ENCODE measurements around the gene TMCC1. TPM values are rescaled to one million over a fixed set of nuclear protein-coding genes. Genes with fewer than 3 reads are reported as not detected.
"Not testable (repeated sequence)": the region's sequence is repeated elsewhere in the genome, so short reads cannot be mapped to it uniquely, and the experiment has no call there.

TMCC1 gene
- polyA plus RNA-seq, 3 donors, result 22.8 to 24.6 (median 23.5) TPM

DNA sequence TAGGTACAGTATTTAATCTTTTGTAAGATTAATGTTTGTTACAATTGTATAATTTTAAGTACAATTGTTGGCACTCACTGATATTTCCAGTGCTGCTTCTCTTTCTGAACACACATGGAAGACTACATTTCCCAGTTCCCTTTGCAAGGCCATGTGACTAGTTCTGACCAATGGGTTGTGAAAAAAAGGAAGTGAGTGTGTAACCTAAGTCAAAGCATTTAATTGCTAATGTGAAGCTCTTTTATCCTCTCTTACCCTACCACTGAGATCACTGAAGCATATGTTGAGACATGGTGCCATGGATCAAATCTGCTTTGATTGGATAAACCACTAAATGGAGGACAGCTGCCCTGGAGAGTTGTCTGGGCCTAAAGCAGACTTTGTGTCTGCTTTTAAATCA, 203.1 kb downstream of the TMCC1 start:
- DNase-seq (ENCODE audit: low read depth in 3 of 3, low spot score in 2 of 3), result peak in 1 of 3 donors; percentile 43

DNA sequence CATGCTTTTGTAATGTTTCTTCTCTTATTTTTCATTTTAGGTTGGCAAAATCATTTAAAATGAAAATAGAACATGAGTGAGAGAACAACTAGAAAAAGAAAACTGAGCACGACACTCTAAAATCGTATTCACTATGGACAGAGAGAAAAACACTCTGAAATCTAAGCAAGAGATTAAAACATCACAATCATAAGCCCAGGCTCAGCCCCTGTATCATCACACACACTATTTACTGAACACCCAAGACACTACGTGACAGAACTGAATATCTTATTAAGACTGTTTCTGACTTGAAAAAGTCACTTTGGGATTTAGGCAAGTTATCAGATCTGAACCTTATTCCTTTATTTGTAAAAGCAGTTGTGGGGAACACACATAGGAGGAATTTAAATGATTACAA, 204.5 kb downstream of the TMCC1 start:
- DNase-seq (ENCODE audit: low read depth in 3 of 3, low spot score in 2 of 3), result no peak

DNA sequence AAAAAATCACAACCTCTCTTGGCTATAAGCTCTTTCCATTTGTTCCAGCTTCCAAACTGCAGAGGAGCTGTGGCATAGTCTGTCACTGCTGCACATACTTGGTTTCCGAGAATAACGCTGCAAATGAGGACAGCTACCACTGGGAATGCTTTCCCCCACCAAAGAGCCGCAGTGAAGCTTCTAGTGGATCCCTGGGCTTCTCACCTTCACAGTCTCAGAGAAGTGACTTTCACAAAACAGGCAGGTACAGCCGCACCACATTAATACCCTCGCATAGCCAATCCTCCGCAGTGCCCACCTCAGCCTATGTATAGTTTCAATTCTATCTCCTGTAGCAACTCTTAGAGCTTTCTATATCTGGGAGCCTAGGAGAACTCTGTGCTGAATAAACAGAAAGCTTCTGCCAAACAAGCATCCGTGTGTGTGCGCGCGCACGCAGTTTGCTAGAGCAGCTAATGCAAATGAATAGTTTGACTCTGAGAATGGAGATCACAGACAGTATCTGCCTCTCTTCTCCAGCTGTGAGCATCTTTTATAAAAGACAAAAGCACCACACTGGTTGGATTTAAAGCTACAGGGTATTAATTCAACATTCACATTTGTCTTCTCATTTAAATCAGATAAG, 205.1 kb downstream of the TMCC1 start:
- peak in 1 of 3 donors; percentile 38 for DNase-seq (ENCODE audit: low read depth in 3 of 3, low spot score in 2 of 3)

DNA sequence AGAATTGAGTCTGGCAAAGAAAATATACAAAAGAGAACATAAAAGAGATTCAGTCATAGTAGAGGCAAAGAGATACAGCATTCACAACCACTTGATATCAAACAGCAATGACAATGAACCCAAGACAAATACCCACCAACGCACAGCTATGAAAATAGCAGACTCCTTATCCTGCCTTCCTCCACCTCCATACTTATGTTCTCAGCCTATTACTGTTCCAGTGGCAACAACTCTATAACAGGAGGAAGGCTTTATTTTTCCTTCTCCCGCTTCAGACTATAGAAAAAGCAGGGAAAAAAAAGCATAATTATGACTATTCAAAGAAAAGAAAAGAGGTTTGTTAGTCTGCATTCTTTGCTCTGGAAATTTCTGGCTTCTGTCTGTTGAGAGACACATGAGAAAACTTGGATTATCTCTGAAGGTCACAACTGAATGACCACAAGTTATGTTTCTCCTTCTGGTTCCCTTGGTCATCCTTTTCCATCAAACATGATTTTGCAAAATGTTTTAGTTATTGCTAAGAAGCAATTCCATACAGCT, 205.9 kb downstream of the TMCC1 start:
- DNase-seq (ENCODE audit: low read depth in 3 of 3, low spot score in 2 of 3), result no peak

DNA sequence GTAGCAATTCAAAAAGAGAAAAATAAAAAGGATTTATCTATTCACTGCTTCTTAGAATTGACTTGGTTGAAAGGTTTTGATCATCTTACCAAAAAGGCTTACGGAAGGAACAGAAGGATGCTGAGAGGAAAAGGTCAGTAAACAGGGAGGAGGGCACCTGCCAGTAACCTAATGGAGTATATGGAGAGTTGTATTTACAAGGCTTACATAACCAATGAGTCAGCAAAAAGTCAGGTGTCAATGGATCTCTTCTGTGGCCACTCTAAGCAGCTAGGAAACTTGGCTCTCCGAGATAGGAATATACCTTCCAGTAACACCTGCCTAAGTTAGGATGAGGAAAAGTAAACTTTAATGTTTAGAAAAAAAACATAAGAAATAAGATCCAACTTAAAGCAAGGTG, 206.6 kb downstream of the TMCC1 start:
- DNase-seq (ENCODE audit: low read depth in 3 of 3, low spot score in 2 of 3), result no peak

DNA sequence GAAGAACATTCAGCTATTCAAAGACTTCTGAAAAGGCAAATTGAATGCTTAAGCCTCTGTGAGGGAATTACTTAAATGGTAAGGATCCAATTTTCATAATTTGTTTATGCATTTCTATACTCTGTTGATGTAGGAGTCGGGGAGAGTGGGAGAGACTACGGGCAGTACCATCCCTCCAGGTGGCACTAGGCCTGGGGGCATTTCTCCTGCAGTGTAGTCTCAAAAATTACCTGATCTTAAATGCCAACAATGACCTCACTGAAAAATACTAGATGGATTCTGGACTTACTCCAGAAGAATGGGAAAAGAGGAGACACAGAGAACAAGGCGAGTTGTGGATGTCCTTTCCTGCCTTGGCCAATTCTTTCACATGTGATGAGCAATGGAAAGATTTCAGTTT, 209.2 kb downstream of the TMCC1 start:
- no peak for DNase-seq (ENCODE audit: low read depth in 3 of 3, low spot score in 2 of 3)

DNA sequence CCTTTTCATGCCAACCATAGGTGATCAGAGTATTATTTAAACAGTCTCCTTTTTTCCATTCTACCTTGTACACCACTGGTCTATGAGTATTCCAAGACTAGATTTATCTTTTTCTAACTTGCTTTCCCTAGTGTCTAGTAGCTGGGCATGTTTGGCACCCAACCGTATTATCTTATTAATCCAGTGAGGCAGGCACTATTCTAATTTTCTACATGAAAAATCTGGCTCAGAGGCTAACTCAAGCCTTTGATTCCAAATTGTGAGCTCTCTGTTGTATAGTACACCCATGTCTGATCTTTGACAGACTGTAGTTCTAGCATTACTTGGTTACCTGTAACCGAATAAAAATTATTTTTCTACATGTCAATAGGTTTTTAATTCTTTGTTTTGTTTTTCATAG, 210.3 kb downstream of the TMCC1 start:
- no peak for DNase-seq (ENCODE audit: low read depth in 3 of 3, low spot score in 2 of 3)

DNA sequence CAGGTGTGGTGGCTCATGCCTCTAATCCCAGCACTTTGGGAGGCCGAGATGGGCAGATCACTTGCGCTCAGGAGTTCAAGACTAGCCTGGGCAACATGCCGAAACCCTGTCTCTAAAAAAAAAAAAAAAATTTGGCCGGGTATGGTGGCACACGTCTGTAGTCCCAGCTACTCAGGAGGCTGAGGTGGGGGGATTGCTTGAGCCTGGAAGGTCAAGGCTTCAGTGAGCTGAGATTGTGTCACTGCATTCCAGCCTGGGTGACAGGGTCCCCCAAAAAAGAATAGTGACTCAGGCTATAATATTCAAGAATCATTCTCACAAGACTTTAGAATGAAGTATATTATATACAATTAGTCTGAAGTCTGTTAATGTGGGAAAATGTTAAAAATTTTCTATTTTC, 216.5 kb downstream of the TMCC1 start:
- no peak for DNase-seq (ENCODE audit: low read depth in 3 of 3, low spot score in 2 of 3)

DNA sequence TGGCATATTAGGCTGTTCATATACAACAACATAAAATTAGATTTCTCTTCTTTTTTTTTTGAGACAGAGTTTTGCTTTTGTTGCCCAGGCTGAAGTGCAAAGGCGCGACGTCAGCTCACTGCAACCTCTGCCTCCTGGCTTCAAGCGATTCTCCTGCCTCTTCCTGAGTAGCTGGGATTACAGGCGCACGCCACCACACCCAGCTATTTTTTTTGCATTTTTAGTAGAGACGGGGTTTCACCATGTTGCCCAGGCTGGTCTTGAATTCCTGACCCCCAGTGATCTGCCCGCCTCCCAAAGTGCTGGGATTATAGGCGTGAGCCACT, 218.8 kb downstream of the TMCC1 start:
- DNase-seq (ENCODE audit: low read depth in 3 of 3, low spot score in 2 of 3), result not testable (repeated sequence)

DNA sequence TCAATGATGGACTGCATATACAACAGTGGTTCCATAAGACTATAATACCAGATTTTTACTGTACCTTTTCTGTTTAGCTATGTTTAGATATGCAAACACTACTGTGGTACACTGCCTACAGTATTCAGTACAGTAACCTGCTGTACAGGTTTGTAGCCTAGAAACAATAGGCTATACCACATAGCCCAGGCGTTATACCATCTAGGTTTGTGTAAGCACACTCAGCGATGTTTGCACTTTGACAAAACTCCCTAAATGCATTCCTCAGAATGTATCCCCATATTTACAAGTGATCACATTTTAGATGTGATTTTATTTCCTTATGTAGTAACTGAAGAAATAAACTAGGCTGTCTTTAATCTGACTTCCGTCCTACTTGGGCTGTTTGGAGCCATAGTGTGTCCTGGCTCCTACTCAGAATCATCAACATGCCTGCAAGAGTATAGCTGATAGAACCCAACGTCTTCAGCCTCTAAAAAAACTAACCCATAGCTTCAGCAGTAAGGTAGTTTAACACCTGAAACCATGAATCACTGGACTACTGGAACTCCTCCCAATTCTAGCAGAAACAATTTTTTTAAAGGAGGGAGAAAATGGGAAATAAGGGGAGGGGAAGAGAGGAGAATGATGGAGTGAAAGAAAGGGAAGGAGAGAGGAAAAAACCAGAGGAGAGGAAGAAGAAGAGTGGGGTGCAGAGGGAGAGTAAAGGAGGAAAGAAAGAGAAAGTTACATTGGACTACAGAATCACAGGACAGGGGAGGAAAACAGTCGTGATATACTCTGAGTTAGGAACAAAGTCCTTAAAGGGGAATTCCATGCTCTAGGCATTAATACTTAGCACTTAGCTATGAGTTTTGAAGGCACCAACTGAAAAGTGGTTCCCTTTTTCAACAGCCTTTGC, 219.4 kb downstream of the TMCC1 start:
- DNase-seq (ENCODE audit: low read depth in 3 of 3, low spot score in 2 of 3), result no peak

DNA sequence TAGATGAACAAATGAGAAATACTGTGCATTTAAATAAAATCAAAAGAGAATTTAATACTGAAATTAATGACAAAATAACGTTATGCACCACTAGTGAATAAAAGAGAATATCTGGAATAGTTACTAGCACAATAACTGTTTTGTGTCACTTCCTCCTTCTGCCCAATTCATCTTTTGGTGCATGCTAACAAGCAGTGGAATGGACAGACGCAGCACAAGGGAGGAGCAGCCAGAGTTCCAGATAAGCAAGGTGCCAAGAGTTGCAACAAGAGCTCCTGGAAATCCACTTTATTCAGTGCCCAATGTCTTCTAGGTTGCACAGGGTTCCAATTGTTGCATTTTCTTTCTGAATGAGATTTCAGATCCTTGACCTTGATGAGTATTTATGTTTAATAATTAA, 220.5 kb downstream of the TMCC1 start:
- DNase-seq (ENCODE audit: low read depth in 3 of 3, low spot score in 2 of 3), result no peak

DNA sequence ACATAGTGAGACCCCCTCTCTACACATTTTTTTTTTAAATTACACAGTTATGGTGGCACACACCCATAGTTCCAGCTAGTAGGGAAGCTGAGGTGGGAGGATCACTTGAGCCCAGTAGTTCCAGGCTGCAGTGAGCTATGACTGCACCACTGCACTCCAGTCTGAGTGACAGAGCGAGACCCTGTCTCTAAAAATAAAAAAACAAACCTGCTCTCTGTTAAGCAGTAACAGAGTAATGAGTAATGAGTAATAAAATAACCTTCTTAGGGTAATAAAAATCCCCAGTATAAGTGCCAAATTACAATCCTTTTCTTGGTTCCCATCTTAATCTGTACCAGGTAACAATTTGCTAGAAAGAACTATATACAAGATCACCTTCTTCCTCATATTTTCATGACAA, 221.1 kb downstream of the TMCC1 start:
- DNase-seq (ENCODE audit: low read depth in 3 of 3, low spot score in 2 of 3), result no peak

DNA sequence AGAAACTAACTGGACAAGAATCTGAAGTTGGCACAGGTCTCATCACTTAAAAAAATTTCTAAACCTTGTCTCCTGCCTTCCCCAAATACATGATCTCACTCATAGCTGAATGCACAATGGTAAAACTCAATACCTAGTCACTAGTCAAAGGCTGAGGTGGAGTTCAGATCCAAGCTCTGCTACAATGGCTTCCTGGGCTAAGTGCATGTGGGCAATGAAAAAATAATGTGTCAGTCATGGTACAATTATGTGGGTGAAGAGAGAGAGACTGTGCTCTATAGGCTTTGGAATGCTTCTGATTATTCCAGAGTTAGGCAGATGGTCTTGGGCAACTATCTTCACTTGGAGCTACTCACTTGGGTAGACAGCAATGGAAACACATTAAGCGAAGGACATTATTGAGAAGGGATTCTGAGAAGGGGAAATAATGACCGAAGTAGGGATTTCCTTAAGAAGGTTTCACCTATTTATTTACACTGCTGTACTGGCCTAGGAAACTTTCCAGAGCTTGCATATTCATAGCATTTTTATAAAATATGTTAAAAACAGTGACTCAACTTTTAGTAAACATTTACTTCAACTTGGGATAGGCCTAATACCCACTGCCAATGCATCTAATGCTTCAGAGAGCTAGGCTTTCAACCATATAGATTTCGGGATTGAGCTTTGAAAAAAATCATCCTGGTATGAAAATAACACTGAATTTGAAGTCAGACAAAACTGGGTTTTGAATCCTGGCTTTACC, 228.3 kb downstream of the TMCC1 start:
- DNase-seq (ENCODE audit: low read depth in 3 of 3, low spot score in 2 of 3), result no peak

DNA sequence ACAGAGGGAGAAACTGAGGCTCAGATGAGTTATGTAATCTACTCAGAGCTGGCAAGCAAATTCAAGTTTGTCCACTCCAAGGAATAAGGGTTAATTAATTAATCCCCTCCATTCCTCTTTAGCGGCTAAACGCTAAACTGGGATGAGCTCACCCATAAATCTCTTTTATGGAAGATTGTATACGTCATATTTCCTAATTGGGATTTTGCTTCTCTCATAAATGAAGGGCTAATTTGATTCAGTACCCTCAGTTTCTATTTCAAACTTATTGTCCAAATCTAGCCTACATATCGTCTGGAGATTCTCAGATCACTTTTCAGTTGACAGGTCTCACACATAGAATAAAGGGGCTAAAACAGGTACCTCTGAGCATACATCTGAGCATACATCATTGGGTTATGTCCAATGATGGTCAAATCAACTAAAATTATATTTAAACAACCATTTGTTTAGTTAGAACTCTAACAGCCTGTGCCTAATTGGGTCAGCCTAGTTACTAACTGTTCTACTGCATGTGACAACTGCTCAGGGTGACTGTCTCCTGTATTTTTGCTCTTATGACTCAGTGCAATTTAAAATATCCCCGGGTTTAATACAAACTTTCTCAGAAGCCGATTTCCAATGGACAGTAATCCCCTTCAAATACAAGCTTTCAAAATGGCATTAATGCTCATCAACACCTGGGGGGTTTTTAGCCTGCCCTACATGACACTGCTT, 229.4 kb downstream of the TMCC1 start:
- DNase-seq (ENCODE audit: low read depth in 3 of 3, low spot score in 2 of 3), result no peak

DNA sequence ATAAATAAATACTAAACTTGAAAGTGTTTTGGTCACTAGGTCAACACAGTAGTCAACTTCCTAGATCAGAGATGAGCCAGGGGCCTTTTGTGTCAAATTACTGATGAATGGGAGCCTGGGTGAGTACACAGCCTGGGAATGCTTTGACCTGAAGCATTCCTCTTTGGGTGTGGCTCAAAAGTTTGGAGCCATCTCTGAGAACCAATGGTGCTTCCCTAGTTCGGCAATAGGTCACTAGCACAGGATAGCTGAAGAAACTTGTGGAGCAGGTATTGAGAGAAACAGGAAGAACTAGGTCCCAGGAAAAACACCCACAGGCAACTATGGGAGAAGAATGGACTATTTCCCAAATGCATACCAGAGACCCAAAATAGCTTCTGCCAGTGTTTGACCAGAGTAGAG, 230.5 kb downstream of the TMCC1 start:
- no peak for DNase-seq (ENCODE audit: low read depth in 3 of 3, low spot score in 2 of 3)

DNA sequence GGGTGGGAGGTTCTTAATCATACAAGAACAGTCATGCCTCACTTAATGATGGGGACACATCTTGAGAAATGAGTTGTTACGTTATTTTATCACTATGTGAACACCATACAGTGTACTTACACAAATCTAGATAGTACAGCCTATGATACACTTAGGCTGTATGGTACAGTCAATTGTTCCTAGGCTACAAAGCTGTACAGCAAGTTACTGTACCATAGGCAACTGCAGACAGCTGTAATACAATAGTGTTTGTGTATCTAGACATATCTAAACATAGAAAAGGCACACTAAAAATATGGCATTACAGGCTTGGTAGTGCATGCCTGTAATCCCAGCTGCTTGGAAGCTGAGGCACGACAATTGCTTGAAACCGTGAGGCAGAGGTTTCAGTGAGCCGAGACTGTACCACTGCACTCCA, 231.3 kb downstream of the TMCC1 start:
- DNase-seq (ENCODE audit: low read depth in 3 of 3, low spot score in 2 of 3), result no peak

DNA sequence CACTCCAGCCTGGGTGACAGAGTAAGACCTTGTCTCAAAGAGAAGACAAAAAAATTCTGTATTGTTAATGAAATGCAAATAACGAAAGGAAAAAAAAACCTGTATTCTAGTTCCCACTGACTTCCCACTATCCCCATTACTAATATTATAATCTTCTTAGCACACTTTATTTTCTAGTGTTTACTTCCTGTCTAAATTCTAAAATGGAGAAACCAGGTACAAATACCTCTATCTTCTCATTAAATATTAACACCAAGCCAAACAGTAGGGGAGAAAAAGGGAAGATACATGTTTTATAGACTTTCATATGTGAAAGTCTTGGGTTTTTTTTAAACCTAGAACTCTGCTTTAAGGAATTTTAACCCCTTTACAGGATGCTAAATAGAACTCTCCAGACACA, 231.7 kb downstream of the TMCC1 start:
- no peak for DNase-seq (ENCODE audit: low read depth in 3 of 3, low spot score in 2 of 3)

DNA sequence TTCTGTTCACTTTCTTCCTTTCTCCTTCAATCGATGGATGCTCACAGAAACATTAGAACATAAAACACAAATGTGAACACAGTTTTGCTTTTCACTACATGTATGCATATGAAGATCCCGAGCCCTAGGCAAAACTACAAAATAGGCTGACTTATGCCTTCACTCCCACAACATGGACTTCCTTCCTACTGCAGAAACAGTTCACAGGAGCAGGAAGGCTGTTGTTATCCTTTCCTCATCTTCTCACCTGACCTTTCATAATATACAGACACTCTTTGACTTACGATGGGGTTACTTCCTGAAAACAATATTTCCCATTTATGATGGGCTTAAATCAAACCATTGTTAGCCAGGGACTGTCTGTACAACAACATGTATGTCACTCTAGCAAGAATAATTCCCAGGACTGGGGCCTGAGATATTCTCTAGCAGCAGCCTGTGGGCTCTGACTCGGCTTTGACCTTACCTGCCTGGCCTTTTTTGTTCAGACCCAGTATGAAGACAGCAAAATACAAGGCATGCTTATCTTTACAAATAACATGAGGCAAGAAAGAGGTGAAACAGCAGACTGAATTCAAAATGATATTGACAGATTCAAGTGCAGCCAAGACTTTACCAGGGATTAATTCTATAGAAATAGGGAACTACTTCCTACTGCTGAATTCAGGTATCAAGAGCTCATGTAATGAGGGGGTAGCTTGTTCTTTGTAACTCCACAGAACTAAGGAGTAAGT, 235.2 kb downstream of the TMCC1 start:
- DNase-seq (ENCODE audit: low read depth in 3 of 3, low spot score in 2 of 3), result no peak

DNA sequence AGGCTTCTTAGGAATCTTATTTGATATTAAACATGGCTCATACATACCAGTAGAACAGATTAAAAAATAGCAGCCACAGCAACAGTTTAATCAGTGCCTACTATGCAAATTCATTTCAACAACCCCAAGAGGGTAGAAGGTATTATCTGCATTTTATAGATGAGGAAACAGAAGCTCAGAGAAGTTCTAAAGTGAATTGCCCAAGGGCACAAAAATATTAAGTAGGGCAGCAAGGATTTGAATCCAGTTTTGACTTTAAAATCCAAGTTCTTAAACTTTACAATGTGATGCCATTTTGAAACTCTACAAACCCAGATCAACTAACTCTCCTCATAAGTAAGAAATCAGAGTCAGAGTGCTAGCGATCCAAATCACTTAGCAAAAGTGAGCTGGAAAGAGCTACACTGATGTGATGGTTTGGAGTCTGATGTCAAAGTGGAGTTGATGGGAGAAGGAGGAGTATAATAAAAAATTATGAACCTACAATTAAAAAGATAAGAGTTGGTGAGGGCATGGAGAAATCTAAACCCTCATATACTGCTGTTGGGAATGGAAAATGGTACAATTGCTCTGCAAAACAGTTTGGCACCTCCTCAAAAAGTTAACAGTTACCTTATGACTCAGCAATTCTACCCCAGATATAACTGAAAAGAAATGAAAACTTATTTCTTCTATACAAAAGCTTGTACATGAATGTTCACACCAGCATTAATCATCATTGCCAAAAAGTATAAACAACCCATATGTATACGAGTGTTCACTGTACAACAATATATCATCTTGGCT, 236.1 kb downstream of the TMCC1 start:
- no peak for DNase-seq (ENCODE audit: low read depth in 3 of 3, low spot score in 2 of 3)

Measured in right renal cortex interstitium (tissue), 3 donors.